Ectodermal cell (in vitro differentiated cells): ENCODE results near the gene IL1RAPL1.

Source experiments
- H3K27ac ChIP-seq: 2 replicates; pipeline ENCODE4 v1.7.0; 2013; ENCODE audit warnings: mild to moderate bottlenecking, low read depth, low read length; ENCODE audit not compliant: insufficient read depth, poor library complexity, severe bottlenecking
- H3K27me3 ChIP-seq: 2 replicates; pipeline ENCODE4 v1.7.0; 2013; ENCODE audit warnings: mild to moderate bottlenecking, low read length; ENCODE audit not compliant: insufficient read depth, control insufficient read depth, poor library complexity, severe bottlenecking
- H3K36me3 ChIP-seq: one replicate; pipeline ENCODE4 v1.7.0; 2013; ENCODE audit warnings: low read length; ENCODE audit not compliant: control insufficient read depth, insufficient read depth
- H3K4me1 ChIP-seq: one replicate; pipeline ENCODE4 v1.7.0; 2013; ENCODE audit warnings: low read length; ENCODE audit not compliant: control insufficient read depth, insufficient read depth
- H3K4me3 ChIP-seq: 2 replicates; pipeline ENCODE4 v1.7.0; 2013; ENCODE audit warnings: low read depth, low read length, control low read depth; ENCODE audit not compliant: insufficient read depth
- H3K9me3 ChIP-seq: 2 replicates; pipeline ENCODE4 v1.7.0; 2013; ENCODE audit warnings: mild to moderate bottlenecking, low read length, moderate library complexity; ENCODE audit not compliant: control insufficient read depth
- WGBS, 2 experiments: methylation state at CpG; one replicate each; pipeline ENCODE4 v1.1.7; 2013; ENCODE audit warnings: missing lambda C conversion rate in 2 of 2; 5-methylcytosine and 5-hydroxymethylcytosine counted together

Gene IL1RAPL1

DNA sequence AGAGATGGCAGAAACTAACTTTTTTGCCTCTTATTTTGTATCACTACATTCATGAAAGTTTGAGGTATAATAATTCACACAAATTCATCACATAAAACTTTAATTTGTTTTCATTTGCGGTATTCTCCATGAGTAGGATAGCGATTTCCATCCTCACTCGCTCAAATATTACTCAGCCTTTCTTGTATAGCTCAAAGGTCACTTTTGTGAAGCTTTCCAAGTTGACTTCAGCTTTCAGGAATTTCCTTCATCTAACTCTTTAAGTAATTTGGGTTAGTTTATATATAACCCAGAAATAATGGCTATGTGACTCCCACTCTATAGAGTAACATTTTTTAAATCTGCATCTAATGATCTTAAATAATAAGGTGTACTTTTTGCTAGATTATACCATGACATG, 314.4 kb downstream of the IL1RAPL1 start:
- Histone ChIP-seq H3K9me3 (no peaks in the 10 kb centered on the region), H3K27ac (no peak overlapping the region), H3K27me3 (no peaks in the 10 kb centered on the region), H3K4me1 (no peaks in the 10 kb centered on the region), H3K4me3 (no peak overlapping the region), H3K36me3 (no peaks in the 10 kb centered on the region)
- WGBS, 2 experiments = 96 to 100% methylated on average over 3 of the region's 3 CpGs

DNA sequence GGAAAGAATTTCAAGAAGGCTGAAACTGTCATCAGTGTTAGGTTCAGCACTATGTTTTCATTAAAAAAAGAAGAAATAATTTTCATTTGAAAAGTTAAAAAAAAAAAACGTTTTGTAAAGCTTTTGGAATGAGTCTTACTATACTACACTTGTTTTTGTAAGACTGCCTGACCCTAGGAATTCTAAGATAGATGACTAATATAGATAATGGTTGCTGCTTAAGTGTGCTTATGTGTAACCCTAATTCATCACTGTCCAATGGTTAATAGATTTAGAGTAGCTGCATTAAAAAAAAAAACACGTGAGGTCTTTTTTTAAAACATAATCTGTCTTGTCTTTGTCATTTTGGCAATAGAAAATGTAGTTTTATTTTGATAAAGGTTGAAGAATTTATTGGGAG, 323.2 kb downstream of the IL1RAPL1 start:
- no peaks in the 10 kb centered on the region for H3K4me1 ChIP-seq
- H3K4me3 ChIP-seq = no peak overlapping the region
- no peaks in the 10 kb centered on the region for H3K9me3 ChIP-seq
- no peaks in the 10 kb centered on the region for H3K36me3 ChIP-seq
- WGBS, 2 experiments = 60% methylated on average over 2 of the region's 2 CpGs; no CpG with 5 or more reads in 1 of the 2 experiments
- H3K27me3 ChIP-seq = no peaks in the 10 kb centered on the region
- H3K27ac ChIP-seq = no peak overlapping the region

DNA sequence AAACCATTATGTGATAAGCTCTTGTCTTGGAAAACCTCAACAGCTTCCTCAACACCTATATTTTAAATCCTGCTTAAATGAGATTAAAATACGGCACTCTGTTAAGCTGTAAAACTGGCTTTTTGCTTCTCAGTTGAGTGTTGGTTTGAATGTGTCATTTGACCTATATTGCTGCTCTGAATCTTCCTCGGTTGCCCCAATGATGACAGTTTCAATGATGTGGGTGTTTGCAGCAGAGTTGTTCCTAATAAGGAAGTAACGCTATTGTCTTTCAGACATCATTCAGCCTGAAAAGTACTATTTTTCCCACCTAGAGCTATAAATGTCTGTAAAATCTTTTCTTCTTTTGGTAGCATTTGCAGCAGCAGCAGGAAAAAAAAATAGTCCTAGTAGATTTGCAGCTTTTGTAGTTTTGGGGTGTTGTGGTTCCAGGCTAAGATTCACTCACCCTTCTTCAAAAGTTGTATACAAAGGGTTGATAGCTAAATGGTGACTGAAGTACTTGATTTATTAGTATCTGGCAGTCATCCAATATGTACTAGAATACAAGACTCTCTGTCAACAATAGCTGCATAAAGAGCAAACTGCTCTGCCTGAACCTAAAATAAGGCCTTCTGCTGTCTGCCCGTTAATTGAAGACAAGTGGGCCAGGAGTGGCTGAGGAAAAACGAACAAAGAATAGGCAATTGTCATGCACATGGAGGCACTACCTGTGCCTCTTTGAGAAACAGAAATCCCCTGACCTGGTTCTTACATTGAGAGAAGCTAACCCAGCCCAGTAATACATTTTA, 333.1 kb downstream of the IL1RAPL1 start:
- no peaks in the 10 kb centered on the region for H3K9me3 ChIP-seq
- H3K36me3 ChIP-seq = no peaks in the 10 kb centered on the region
- H3K27ac ChIP-seq = no peak overlapping the region
- no peak overlapping the region for H3K4me3 ChIP-seq
- 48 to 63% methylated on average over 4 to 5 of the region's 5 CpGs for WGBS, 2 experiments
- no peaks in the 10 kb centered on the region for H3K4me1 ChIP-seq
- no peaks in the 10 kb centered on the region for H3K27me3 ChIP-seq

DNA sequence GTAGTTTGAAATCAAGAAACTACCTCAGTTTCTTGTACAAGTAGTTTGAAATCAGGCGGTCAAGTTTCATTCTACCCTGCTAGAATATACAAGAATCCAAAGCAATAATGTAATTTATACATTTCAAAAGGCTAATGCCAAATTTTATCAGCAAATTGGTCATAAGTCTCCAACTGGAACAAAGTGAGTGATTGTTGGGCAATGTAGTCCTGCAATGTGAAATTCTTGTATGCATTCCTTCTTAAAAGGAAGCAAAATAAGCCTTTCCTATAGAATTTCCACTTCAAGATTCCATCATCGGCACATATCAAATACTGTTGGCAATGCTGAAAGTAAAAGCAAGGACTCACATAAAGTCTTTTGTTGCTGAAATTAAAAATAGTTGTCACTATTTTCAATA, 334.9 kb downstream of the IL1RAPL1 start:
- WGBS, 2 experiments = no CpG with 5 or more reads among the region's 2 CpGs
- H3K4me1 ChIP-seq = no peaks in the 10 kb centered on the region
- H3K27me3 ChIP-seq = no peaks in the 10 kb centered on the region
- H3K9me3 ChIP-seq = no peaks in the 10 kb centered on the region
- no peaks in the 10 kb centered on the region for H3K36me3 ChIP-seq
- no peak overlapping the region for H3K27ac ChIP-seq
- no peak overlapping the region for H3K4me3 ChIP-seq

DNA sequence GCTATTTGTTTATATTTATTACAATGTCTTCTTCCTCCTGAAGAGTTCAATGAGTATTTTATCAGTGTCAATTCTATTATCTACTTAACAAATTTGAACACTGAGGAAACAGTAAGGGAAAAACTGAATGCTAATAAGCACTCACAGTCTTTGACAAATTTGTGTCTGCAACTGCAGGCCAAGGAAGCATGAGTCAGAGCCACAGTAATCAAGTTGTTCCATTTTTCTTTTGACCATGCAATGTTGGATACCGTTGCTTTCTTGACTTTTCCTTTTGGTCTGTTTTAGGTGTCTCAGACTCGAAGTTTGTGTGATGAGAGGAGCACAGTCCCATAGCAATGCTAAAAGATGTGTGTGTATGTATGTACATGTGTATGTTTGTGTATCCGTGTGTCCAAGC, 359.6 kb downstream of the IL1RAPL1 start:
- 90 to 91% methylated on average over 1 to 3 of the region's 3 CpGs for WGBS, 2 experiments
- no peaks in the 10 kb centered on the region for H3K9me3 ChIP-seq
- H3K27ac ChIP-seq = no peak overlapping the region
- H3K4me3 ChIP-seq = no peak overlapping the region
- H3K27me3 ChIP-seq = no peaks in the 10 kb centered on the region
- H3K36me3 ChIP-seq = no peaks in the 10 kb centered on the region
- no peaks in the 10 kb centered on the region for H3K4me1 ChIP-seq

DNA sequence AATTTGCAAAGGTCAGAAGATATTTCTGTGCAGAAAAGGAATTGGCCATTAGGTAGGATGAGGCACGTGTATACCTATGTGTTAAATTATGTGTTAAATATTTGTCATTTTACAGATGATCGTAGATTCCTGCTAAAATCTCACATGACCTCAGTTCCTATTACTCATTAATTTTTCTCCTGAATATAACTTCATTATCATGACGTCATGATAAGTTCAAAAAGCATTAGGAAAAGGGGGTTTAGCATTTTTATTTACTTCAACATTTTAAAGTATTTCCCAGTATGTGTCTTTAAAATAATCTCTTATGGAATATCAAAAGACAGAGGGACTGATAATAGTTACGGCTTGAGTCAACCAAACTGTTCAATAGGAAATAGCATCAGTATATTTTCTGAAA, 372.8 kb downstream of the IL1RAPL1 start:
- no peaks in the 10 kb centered on the region for H3K27me3 ChIP-seq
- 100% methylated on average over 1 of the region's 4 CpGs; no CpG with 5 or more reads in 1 of the 2 experiments for WGBS, 2 experiments
- H3K4me3 ChIP-seq = no peak overlapping the region
- no peak overlapping the region for H3K27ac ChIP-seq
- no peaks in the 10 kb centered on the region for H3K4me1 ChIP-seq
- no peaks in the 10 kb centered on the region for H3K9me3 ChIP-seq
- no peaks in the 10 kb centered on the region for H3K36me3 ChIP-seq

DNA sequence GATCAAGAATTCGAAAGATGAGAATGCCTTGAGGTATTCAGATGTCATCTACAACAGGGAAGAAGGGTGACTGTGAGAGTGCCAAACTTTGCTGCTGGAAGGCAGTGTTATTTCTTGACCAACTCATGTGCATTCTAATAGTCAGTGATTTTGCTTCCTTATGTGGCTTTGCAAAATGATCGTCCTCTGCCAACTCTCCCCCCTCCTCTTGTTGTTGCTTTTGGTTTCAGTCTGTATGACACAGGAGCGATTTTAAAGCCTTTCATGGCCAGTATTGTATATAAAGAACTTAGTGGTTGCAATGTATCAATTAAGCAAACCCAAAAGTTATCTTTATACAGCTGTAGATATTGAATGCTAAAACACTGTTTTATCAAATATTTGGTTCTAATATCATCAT, 379.1 kb downstream of the IL1RAPL1 start:
- Histone ChIP-seq H3K4me3 (no peak overlapping the region), H3K4me1 (no peaks in the 10 kb centered on the region), H3K36me3 (no peaks in the 10 kb centered on the region), H3K9me3 (no peaks in the 10 kb centered on the region), H3K27me3 (no peaks in the 10 kb centered on the region), H3K27ac (no peak overlapping the region)
- WGBS, 2 experiments = 82 to 92% methylated on average over 1 to 2 of the region's 3 CpGs

DNA sequence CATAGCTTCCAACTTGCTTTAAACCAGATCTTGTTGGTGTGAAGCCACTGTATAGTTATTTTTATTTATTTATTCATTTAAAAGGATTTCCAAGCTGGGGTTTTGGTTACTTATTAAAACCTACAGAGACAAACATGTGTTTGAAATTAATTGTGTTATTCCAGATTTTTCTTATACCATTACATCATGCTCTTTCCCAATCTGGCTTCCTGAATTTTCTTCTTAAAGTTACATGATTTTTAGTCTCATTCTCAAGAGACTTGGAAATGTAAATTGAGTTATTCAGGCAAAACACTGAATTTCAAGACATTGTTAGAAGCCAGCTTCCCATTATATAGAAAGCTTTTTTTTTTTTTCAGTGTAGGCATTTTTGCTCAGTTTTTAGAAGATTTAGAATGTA, 381.9 kb downstream of the IL1RAPL1 start:
- H3K4me3 ChIP-seq = no peak overlapping the region
- H3K9me3 ChIP-seq = no peaks in the 10 kb centered on the region
- H3K27me3 ChIP-seq = no peaks in the 10 kb centered on the region
- H3K4me1 ChIP-seq = no peaks in the 10 kb centered on the region
- H3K27ac ChIP-seq = no peak overlapping the region
- no peaks in the 10 kb centered on the region for H3K36me3 ChIP-seq

DNA sequence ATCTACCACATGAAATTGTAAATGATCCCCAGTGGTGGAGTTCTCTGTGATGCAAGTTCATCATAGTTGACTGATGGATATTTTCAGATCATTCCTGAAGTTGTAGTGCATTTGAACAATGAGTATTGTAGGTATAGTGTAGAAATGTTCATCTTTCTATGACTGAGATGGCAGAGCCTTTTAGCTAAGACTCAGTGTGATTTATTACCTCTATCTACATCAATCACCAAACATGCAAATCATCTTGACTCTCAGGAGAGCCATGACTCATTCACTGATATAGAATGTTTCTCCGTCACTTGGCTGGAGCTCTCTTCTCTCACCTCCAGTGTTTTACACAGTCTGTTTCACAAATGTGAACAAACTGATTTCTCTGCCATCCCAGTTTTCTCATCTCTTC, 392.6 kb downstream of the IL1RAPL1 start:
- H3K4me1 ChIP-seq = no peaks in the 10 kb centered on the region
- no peak overlapping the region for H3K27ac ChIP-seq
- no peaks in the 10 kb centered on the region for H3K36me3 ChIP-seq
- WGBS, 2 experiments = 94 to 100% methylated on average over 1 of the region's 1 CpG
- H3K27me3 ChIP-seq = no peaks in the 10 kb centered on the region
- H3K4me3 ChIP-seq = no peak overlapping the region
- H3K9me3 ChIP-seq = no peaks in the 10 kb centered on the region

DNA sequence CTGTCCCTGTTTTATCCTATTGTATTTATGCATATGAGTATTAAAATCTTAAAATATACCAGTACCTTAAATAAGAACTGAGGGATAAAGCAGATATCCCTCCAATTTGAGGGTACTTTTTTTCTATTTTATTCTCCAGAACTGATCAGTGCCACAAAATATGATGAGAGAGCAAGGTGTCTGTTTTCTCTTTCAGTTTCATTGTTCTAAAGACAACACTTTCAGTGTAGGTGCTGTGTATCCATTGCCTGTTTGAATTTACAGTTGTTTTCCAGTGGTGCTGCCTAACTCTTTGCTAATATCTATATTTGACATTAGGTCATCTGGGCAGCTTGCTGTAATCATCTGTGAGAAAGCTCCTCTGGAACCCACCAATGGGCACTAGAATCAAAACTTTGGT, 394.7 kb downstream of the IL1RAPL1 start:
- H3K27ac ChIP-seq = no peak overlapping the region
- no peaks in the 10 kb centered on the region for H3K27me3 ChIP-seq
- H3K4me3 ChIP-seq = no peak overlapping the region
- H3K4me1 ChIP-seq = no peaks in the 10 kb centered on the region
- H3K9me3 ChIP-seq = no peaks in the 10 kb centered on the region
- no peaks in the 10 kb centered on the region for H3K36me3 ChIP-seq

DNA sequence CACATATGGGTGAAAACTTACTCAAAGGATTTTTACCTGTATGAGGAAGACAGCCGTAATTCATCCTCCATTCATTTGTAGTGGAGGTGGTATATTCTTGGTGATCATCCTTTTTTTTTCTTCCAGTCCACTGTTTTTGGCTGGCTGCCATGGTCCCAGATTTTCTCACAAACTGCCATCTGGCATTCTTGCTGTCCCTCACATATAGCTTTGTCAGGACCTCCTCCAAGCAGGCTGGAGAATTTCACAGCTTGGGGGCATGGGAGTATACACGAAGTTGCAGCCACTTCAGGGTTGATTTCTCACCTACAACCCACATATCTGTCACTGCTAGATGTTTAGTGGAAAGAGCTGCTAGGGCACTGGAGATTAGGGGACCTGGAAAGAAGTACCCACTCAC, 401.0 kb downstream of the IL1RAPL1 start:
- Histone ChIP-seq H3K36me3 (no peaks in the 10 kb centered on the region), H3K4me3 (no peak overlapping the region), H3K27me3 (no peaks in the 10 kb centered on the region), H3K27ac (no peak overlapping the region), H3K9me3 (no peaks in the 10 kb centered on the region), H3K4me1 (peaks cover 4% of the 10 kb centered on the region)
- no CpG with 5 or more reads among the region's 2 CpGs for WGBS, 2 experiments
